ENCODE measurements around the gene LARP1.
"Not testable (repeated sequence)": the region's sequence is repeated elsewhere in the genome, so short reads cannot be mapped to it uniquely, and the experiment has no call there.

Gene LARP1

DNA sequence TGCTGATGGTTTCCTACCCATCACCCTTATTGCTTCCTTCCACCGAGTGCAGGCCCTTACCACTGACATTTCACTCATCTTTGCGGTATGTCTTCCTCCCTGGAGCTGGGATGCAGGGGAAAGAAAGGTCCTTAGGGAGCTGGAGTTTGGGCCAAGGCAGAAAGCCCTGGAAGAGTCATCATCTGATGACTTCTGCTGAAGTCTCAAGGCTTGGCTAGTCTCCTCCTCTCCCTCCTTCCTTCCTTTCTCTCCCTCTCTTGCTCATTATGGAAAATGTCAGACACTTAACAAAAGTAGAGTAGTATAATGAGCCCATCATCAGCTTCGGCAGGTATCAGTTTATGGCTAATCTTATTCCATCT is 40.0 kb downstream of the LARP1 start:
- no peak for DNase-seq

DNA sequence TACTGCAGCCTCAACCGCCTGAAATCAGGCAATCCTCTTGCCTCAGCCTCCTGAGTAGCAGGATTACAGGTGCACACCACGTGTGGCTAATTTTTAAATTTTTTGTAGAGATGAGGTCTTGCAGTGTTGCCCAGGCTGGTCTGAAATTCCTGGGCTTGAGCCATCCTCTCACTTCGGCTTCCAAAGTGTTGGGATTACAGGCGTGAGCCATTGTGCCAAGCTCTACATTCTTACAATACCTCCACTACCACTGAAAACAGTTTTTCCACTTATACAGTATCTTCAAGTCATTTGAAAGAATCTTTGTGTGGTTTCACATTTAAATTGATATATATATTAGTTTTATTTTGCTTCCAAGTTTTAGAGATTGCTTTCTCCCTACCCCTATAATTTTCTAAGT is 42.6 kb downstream of the LARP1 start:
- no peak for DNase-seq

- no peak for DNase-seq
Measured at GRCh38 chr5:154800582-154800981, 45.4 kb downstream of the LARP1 start.

GRCh38 chr5:154801083-154801482 is 45.9 kb downstream of the LARP1 start:
- no peak for DNase-seq

GRCh38 chr5:154802050-154802449 is 46.9 kb downstream of the LARP1 start:
- DNase-seq: no peak

DNA sequence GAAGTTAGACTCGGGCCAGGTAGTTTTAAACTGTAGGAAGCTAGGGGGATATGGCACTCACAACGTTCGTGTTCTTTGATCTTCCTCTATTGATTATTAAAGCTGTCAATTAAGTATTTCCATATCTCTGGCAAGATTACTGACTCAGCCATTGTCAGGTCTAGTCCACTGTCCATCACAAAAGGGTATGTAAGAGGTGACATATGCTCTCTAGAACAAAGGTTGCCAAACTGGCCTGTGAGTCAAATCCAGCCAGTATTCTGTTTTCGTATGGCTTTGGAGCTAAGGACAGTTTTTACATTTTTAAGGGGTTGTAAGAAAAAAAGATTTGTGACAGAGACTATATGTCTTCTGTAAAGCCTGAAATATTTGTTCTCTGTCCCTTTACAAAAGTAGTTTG is 51.0 kb downstream of the LARP1 start:
- DNase-seq: no peak

GRCh38 chr5:154811239-154811638 is 56.1 kb downstream of the LARP1 start:
- no peak for DNase-seq

- no peak for DNase-seq
Measured at GRCh38 chr5:154811653-154812465, 56.7 kb downstream of the LARP1 start.

GRCh38 chr5:154813158-154813557 is 58.0 kb downstream of the LARP1 start:
- DNase-seq: no peak

DNA sequence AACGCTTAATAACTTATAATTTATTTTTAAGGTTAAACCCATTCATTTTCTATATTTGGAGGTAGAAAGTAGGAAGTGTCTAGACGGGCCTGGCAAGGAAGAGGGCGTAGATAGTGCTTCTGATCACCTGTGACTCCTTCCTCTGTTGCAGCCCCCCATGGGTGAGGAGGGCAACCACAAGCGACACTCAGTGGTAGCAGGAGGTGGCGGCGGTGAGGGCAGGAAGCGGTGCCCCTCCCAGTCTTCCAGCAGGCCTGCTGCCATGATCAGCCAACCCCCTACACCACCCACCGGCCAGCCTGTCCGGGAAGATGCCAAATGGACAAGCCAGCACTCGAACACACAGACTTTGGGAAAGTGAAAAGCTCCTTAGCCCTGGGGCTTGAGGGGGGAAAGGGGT is 58.6 kb downstream of the LARP1 start:
- peak; percentile 23 for DNase-seq

DNA sequence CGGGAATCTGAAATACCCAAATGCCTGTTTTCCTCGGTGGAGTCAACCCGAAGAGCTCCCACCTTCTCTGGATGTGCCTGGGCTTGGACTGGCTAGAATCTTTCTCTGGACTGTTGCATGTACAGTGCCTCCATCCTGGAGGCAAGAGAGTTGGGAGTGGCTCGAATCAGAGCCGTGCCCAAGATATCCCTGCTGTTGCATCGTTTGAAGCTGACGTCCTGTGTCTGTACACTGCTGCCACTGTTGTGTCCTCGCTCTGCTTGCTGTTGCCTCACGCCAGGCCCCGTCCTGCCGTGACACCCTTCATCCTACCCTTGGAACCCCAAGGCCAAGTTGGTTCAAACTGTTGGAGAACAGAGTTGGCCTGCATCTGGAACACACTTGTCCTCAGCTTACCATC is 59.8 kb downstream of the LARP1 start:
- no peak for DNase-seq

GRCh38 chr5:154815684-154816247 is 60.6 kb downstream of the LARP1 start:
- DNase-seq: no peak

DNA sequence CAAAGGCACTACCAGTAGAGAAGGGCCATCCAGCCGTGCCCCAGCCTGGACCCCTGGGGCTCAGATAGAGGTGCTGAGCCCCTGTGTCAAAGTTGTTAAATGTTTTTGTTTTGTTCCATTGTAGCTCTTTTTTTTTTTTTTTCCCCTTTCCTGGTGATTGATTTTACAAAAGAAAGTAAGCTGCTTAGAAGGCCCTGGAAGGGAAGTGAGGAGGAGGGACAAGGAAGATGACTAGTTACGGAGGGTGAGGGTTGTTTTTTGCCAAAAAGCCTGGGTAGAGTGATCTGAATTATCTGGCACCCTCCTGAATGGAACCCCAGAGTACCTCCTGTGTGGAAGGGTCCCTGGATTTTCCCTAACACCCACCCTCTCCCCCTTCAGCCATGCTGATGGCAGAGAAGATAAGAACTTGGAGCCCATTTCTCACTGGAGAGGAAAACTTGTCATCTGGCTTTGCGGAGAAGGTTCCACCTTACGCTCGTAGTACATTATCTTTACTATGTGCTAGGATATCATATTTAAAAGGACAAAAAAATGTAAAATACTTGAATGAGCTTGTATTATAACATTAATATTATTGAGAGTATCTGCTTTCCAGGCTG is 61.8 kb downstream of the LARP1 start:
- DNase-seq: no peak

GRCh38 chr5:154817815-154818214 is 62.6 kb downstream of the LARP1 start:
- no peak for DNase-seq

- DNase-seq: no peak
Measured at GRCh38 chr5:154818471-154819116, 63.4 kb downstream of the LARP1 start.

GRCh38 chr5:154819546-154819945 is 64.4 kb downstream of the LARP1 start:
- no peak for DNase-seq

- DNase-seq: no peak
Measured at GRCh38 chr5:154820383-154820782, 65.2 kb downstream of the LARP1 start.

DNA sequence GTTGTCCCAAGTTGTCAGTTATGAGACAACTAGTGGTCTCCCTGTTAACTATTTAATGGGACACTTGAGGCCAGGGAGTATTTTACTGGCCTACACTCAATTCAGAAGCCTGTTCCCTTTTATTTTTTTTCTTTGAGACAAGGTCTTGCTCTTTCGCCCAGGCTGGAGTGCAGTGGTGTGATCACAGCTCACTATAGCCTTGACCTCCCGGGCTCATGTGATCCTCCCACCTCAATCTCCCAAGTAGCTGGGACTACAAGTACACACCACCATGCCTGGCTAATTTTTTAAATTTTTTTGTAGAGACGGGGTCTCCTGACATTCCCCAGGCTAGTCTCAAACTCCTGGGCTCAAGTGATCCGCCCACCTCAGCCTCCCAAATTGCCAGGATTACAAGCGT is 67.7 kb downstream of the LARP1 start:
- not testable (repeated sequence) for DNase-seq

DNA sequence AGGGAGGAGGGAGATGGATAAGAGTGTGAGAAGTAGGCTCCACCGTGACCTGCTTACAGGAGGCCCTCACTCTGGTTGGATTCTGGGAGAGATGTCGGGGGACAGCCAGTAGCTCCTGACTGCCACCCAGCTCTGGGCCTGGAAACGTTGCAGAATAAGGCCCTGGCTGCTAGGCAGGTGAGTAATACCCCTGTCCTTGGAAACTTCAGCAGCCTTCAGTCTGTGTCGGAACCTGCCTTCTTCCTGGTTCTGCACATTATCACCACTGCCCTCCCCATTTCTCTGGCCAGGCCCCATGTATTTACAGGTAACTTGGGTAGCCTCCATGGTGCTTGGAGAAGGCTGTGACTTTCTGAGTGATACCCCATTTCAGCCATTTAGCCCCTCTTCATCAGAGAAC is 68.4 kb downstream of the LARP1 start:
- DNase-seq: no peak

DNA sequence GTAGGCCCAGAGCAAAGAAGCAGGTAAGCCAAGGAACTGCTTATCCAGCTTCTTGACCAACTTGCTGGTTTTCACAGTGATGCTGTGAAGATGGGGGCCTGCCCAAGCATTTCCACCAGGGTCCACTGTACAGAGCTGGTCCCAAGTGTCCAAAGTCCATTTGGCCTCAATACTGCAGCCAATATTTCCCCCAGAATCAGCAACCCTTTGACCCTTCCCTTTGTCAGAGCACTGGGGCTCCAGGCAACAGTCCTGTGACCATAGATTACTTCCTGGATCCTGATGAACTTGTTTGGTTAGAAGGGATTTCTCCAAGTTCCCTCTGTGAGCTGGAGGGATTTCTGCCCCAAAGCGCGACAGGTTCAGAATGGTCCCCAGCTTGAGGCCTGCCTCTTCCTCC is 68.9 kb downstream of the LARP1 start:
- no peak for DNase-seq

GRCh38 chr5:154829181-154829588 is 74.0 kb downstream of the LARP1 start:
- DNase-seq: no peak

DNA sequence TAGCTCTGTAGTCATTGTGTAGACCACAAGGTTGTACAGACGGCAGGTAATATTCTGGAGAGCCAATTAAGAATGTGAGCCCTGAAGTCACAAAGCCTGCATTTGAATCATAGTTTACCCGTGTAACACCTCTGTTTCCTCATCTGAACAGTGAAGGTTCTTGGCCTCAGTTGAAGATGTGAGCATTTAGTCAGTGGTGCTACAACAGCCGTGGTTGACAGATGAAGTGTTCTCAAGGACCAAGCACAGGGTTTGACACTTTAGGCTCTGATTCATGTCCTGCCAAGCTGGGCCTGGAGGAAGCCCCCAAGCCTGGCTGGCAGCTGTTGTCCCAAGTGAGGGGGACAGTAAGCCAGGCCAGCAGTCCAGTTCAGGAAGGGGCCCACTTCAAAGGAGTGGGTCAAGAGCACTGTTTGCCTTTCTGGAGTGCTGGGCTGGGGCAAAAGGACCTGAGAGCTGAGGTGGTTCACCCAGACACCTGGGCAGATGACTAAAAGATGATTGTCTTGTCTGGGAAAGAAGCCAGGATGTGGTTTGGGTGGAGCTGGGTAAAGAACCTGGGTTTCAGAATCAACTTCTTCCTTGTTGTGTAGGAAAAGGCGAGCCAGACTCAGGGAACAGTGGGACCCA is 74.5 kb downstream of the LARP1 start:
- DNase-seq: no peak

- no peak for DNase-seq
Measured at GRCh38 chr5:154830219-154830595, 75.0 kb downstream of the LARP1 start.

Data from activated gamma-delta T cell (primary cell).